K562 (cell line): ENCODE results near the gene SLC20A1.

Experiments used
- FOXA3 ChIP-seq, 2 experiments: fragments of 450-650 bp in 1 of 2; sonication (generic) in 1 of 2; formaldehyde crosslinking; IDR thresholded peaks in 1 of 2; conservative IDR thresholded peaks in 1 of 2; 2 replicates each; pipeline versions ENCODE4 v1.4.0 to v1.8.0; 2020 to 2022; ENCODE audit warnings: mild to moderate bottlenecking in 2 of 2, missing genetic modification reagents in 1 of 2
- PHF8 ChIP-seq: fragments of 200-600 bp; sonication (generic); IDR thresholded peaks from 2 replicates; pipeline ENCODE4 v1.6.1; 2012; ENCODE audit warnings: mixed run types, mild to moderate bottlenecking, inconsistent platforms, low read length, moderate library complexity, borderline replicate concordance
- POLR2A ChIP-seq: fragments of 450-650 bp; conservative IDR thresholded peaks from 2 replicates; pipeline ENCODE4 v1.6.1; 2016
- SAFB ChIP-seq: fragments of 200-400 bp; formaldehyde crosslinking; IDR thresholded peaks from 2 replicates; pipeline ENCODE4 v1.6.1; 2017; ENCODE audit warnings: low read depth, low read length, borderline replicate concordance
- ZC3H4 ChIP-seq: sonication (generic); formaldehyde crosslinking; IDR thresholded peaks from 2 replicates; pipeline ENCODE4 v1.9.0; 2021; ENCODE audit warnings: missing genetic modification reagents, borderline replicate concordance
- ZNF3 ChIP-seq: fragments of 250-450 bp; sonication (Bioruptor Pico); IDR thresholded peaks from 2 replicates; pipeline ENCODE4 v1.5.0; 2021; ENCODE audit warnings: mild to moderate bottlenecking, moderate library complexity
- ZNF551 ChIP-seq: fragments of 250-450 bp; sonication (Bioruptor Pico); IDR thresholded peaks from 2 replicates; pipeline ENCODE4 v1.5.0; 2021; ENCODE audit warnings: mild to moderate bottlenecking, moderate library complexity

DNA sequence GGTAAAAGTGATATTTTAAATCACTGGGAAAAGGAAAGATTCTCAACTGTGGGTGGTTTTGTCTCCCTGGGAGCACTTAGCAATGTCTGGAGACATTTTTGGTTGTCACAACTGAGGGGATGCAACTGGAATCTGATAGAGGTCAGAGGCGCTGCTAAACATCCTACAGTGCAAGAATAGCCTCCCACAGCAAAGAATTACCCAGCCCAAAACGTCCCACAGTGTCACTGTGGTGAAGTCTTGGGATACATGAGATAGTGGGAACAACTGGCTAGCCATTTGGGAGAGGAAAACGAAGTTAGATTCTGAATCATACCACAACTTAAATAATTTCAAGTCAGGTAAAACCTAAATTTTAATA, 38.7 kb downstream of the SLC20A1 start:
- TF ChIP-seq POLR2A: no peak
- no peak for TF ChIP-seq ZNF551 (CRISPR knock-in tag)
- no peak for TF ChIP-seq ZNF3 (CRISPR knock-in tag)
- TF ChIP-seq ZC3H4 (CRISPR knock-in tag): no peak
- no peak for TF ChIP-seq PHF8
- no peak for TF ChIP-seq FOXA3 (CRISPR knock-in tag; conservative IDR thresholded peaks at IDR 0.05 in 1 of 2, IDR thresholded peaks at IDR 0.05 in 1 of 2)
- TF ChIP-seq SAFB: no peak
